Breast epithelium (tissue), 3 donors: Measurements from ENCODE around the gene QRICH2.
"Not testable (repeated sequence)": the region's sequence is repeated elsewhere in the genome, so short reads cannot be mapped to it uniquely, and the experiment has no call there.

Experiments used
- CTCF ChIP-seq, 3 donors: fragments of 450-650 bp; IDR thresholded peaks; one replicate each; pipeline ENCODE4 v1.5.1; 2016 to 2017; ENCODE audit warnings: antibody characterized with exemption in 3 of 3, mild to moderate bottlenecking in 3 of 3, moderate library complexity in 3 of 3
- POLR2A ChIP-seq: fragments of 450-650 bp; IDR thresholded peaks from one replicate; pipeline ENCODE4 v1.6.1; 2016; ENCODE audit warnings: antibody characterized with exemption, mild to moderate bottlenecking, moderate library complexity
- POLR2AphosphoS5 ChIP-seq, 3 donors: sonication (generic); formaldehyde crosslinking; IDR thresholded peaks; one replicate each; pipeline ENCODE4 v1.6.1; 2017; ENCODE audit warnings: antibody characterized with exemption in 3 of 3

DNA sequence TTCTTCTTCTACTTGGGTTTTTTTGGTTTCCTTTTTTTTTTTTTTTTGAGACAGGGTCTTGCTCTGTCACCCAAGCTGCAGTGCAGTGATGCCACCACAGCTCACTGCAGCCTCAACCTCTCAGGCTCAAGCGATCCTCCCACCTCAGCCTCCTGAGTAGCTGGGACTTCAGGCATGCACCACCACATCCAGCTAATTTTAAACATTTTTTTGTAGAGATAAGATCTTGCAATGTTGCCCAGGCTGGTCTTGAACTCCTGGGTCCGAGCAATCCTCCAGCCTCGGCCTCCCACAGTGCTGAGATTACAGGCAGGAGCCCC lies 3.0 kb downstream of the QRICH2 start:
- not testable (repeated sequence) for TF ChIP-seq CTCF (IDR thresholded peaks at IDR 0.05); POLR2A; POLR2AphosphoS5 (IDR thresholded peaks at IDR 0.05)
